Progenitor cell of endocrine pancreas (in vitro differentiated cells): ENCODE data around the gene DSCAML1. TPM values are rescaled to one million over a fixed set of nuclear protein-coding genes. Genes with fewer than 3 reads are reported as not detected.

Source experiments
- DNase-seq: peaks from one replicate; pipeline ENCODE4 v3.0.0; 2021; ENCODE audit warnings: low spot score; ENCODE audit not compliant: unreplicated experiment
- H3K27ac Mint-ChIP-seq: 2 replicates; pipeline ENCODE4 v1.8.0; 2021; ENCODE audit warnings: mild to moderate bottlenecking, moderate library complexity, mixed read lengths
- H3K27me3 Mint-ChIP-seq: 2 replicates; pipeline ENCODE4 v1.8.0; 2021; ENCODE audit warnings: mixed read lengths
- H3K36me3 Mint-ChIP-seq: 2 replicates; pipeline ENCODE4 v1.8.0; 2022; ENCODE audit warnings: mixed read lengths; ENCODE audit not compliant: insufficient read depth
- H3K4me1 Mint-ChIP-seq: 2 replicates; pipeline ENCODE4 v1.8.0; 2021; ENCODE audit warnings: low read depth, mixed read lengths
- H3K4me3 Mint-ChIP-seq: 2 replicates; pipeline ENCODE4 v1.8.0; 2021; ENCODE audit warnings: low read depth, mild to moderate bottlenecking, moderate library complexity, mixed read lengths
- H3K9me3 Mint-ChIP-seq: 2 replicates; pipeline ENCODE4 v1.8.0; 2021; ENCODE audit warnings: low read depth, mixed read lengths
- CTCF ChIP-seq: fragments of 200-600 bp; sonication (generic); IDR thresholded peaks from one replicate; pipeline ENCODE4 v1.5.0; 2021; ENCODE audit warnings: antibody characterized with exemption, mild to moderate bottlenecking; ENCODE audit not compliant: unreplicated experiment
- long read RNA-seq: library from polyadenylated mRNA; unstranded; transcript quantifications from one replicate; pipeline ENCODE4 v2.0.0, GENCODE V29; 2020
- total RNA-seq: library from RNA; stranded (reverse); gene quantifications from 2 replicates; pipeline ENCODE4 v1.2.1, GENCODE V29; 2021

The DSCAML1 gene
- 2.1 and 2.7 TPM in 2 replicates for total RNA-seq
- long read RNA-seq, result 0 reads

- peak within 1 kb of the TSS; percentile 77 for H3K27ac Mint-ChIP-seq
- no peak for TF ChIP-seq CTCF
- no peak for DNase-seq
- H3K4me1 Mint-ChIP-seq, result peaks cover 2% of the 10 kb centered on the region
- no peaks in the 10 kb centered on the region for H3K36me3 Mint-ChIP-seq
- H3K4me3 Mint-ChIP-seq, result peak within 1 kb of the TSS; percentile 65
- H3K27me3 Mint-ChIP-seq, result peaks cover 80% of the 10 kb centered on the region
- no peaks in the 10 kb centered on the region for H3K9me3 Mint-ChIP-seq
These were observed at the start of gene DSCAML1 for GRCh38 chr11:117796872-117797529. TSS of gene DSCAML1 (minus strand) at chr11:117797216. CDS start at chr11:117797079, 137 bp downstream.

- Mint-ChIP-seq H3K9me3 (no peaks in the 10 kb centered on the region), H3K4me3 (no peak overlapping the region), H3K36me3 (no peaks in the 10 kb centered on the region), H3K4me1 (no peaks in the 10 kb centered on the region), H3K27me3 (no peaks in the 10 kb centered on the region), H3K27ac (no peak overlapping the region)
- peak; percentile 74 for DNase-seq
- TF ChIP-seq CTCF, result peak; percentile 89
These were observed 46.9 kb upstream of the DSCAML1 start for GRCh38 chr11:117843666-117844484.

GRCh38 chr11:117842131-117842941 lies 45.3 kb upstream of the DSCAML1 start:
- DNase-seq, result no peak
- Mint-ChIP-seq H3K4me1 (peaks cover 7% of the 10 kb centered on the region), H3K27me3 (no peaks in the 10 kb centered on the region), H3K4me3 (no peak overlapping the region), H3K9me3 (no peaks in the 10 kb centered on the region), H3K27ac (peak overlapping the region; percentile 41), H3K36me3 (no peaks in the 10 kb centered on the region)
- no peak for TF ChIP-seq CTCF

GRCh38 chr11:117841551-117842031 lies 44.6 kb upstream of the DSCAML1 start:
- no peaks in the 10 kb centered on the region for H3K9me3 Mint-ChIP-seq
- no peak for TF ChIP-seq CTCF
- DNase-seq, result no peak
- H3K4me1 Mint-ChIP-seq, result peaks cover 13% of the 10 kb centered on the region
- H3K4me3 Mint-ChIP-seq, result no peak overlapping the region
- H3K36me3 Mint-ChIP-seq, result no peaks in the 10 kb centered on the region
- H3K27me3 Mint-ChIP-seq, result no peaks in the 10 kb centered on the region
- peak overlapping the region; percentile 31 for H3K27ac Mint-ChIP-seq
